HG02571 (cell line): ENCODE data around the gene WDPCP.
"Not testable (repeated sequence)": the region's sequence is repeated elsewhere in the genome, so short reads cannot be mapped to it uniquely, and the experiment has no call there.

Experiments used
- ATAC-seq: cut with Tn5 transposase; IDR thresholded peaks from one replicate; pipeline ENCODE4 v1.9.1; 2021; ENCODE audit warnings: mild to moderate bottlenecking, moderate library complexity; ENCODE audit not compliant: unreplicated experiment

The WDPCP gene

GRCh38 chr2:63378589-63378988 lies 209.7 kb downstream of the WDPCP start:
- ATAC-seq, result no peak

GRCh38 chr2:63374341-63374740 lies 213.9 kb downstream of the WDPCP start:
- no peak for ATAC-seq

- no peak for ATAC-seq
Observed at GRCh38 chr2:63372549-63372948, 215.7 kb downstream of the WDPCP start.

GRCh38 chr2:63369146-63369545 lies 219.1 kb downstream of the WDPCP start:
- ATAC-seq, result no peak

- ATAC-seq, result no peak
Observed at GRCh38 chr2:63364866-63365265, 223.4 kb downstream of the WDPCP start.

- not testable (repeated sequence) for ATAC-seq
Observed at GRCh38 chr2:63357722-63358121, 230.6 kb downstream of the WDPCP start.

- no peak for ATAC-seq
Observed at GRCh38 chr2:63347361-63347760, 240.9 kb downstream of the WDPCP start.

GRCh38 chr2:63346411-63346810 lies 241.9 kb downstream of the WDPCP start:
- no peak for ATAC-seq

- ATAC-seq, result no peak
Observed at GRCh38 chr2:63345285-63345633, 243.0 kb downstream of the WDPCP start.

GRCh38 chr2:63344575-63345284 lies 243.5 kb downstream of the WDPCP start:
- no peak for ATAC-seq

- no peak for ATAC-seq
Observed at GRCh38 chr2:63343397-63344109, 244.7 kb downstream of the WDPCP start.

GRCh38 chr2:63340443-63340842 lies 247.8 kb downstream of the WDPCP start:
- no peak for ATAC-seq

GRCh38 chr2:63334910-63335309 lies 253.4 kb downstream of the WDPCP start:
- no peak for ATAC-seq

- ATAC-seq, result no peak
Observed at GRCh38 chr2:63326473-63326872, 261.8 kb downstream of the WDPCP start.

GRCh38 chr2:63323662-63324061 lies 264.6 kb downstream of the WDPCP start:
- not testable (repeated sequence) for ATAC-seq

GRCh38 chr2:63321973-63322372 lies 266.3 kb downstream of the WDPCP start:
- ATAC-seq, result not testable (repeated sequence)

- no peak for ATAC-seq
Observed at GRCh38 chr2:63320669-63321068, 267.6 kb downstream of the WDPCP start.

GRCh38 chr2:63310614-63311013 lies 277.7 kb downstream of the WDPCP start:
- ATAC-seq, result no peak

GRCh38 chr2:63301481-63301880 lies 286.8 kb downstream of the WDPCP start:
- no peak for ATAC-seq

- ATAC-seq, result no peak
Observed at GRCh38 chr2:63300835-63301234, 287.4 kb downstream of the WDPCP start.

GRCh38 chr2:63287956-63288355 lies 300.3 kb downstream of the WDPCP start:
- ATAC-seq, result no peak

GRCh38 chr2:63286520-63286919 lies 301.8 kb downstream of the WDPCP start:
- ATAC-seq, result not testable (repeated sequence)

GRCh38 chr2:63283273-63283672 lies 305.0 kb downstream of the WDPCP start:
- no peak for ATAC-seq
